ENCODE data around the gene NUDT16L1.

The NUDT16L1 gene

GRCh38 chr16:4700997-4701743, 7.8 kb downstream of the NUDT16L1 start:
- DNase-seq (ENCODE audit: low spot score) = no peak
- no peaks in the 10 kb centered on the region for H3K27me3 Mint-ChIP-seq (ENCODE audit: low read depth)

GRCh38 chr16:4701791-4702465, 8.6 kb downstream of the NUDT16L1 start:
- Mint-ChIP-seq H3K27me3 (ENCODE audit: low read depth) (no peaks in the 10 kb centered on the region), H3K36me3 (ENCODE audit: low read depth) (peaks cover 5% of the 10 kb centered on the region), H3K4me3 (no peak overlapping the region), H3K27ac (no peak overlapping the region), H3K4me1 (ENCODE audit: low read depth) (no peaks in the 10 kb centered on the region), H3K9me3 (no peaks in the 10 kb centered on the region)
- no peak for DNase-seq (ENCODE audit: low spot score)

More at GRCh38 chr16:4700997-4701743, 7.8 kb downstream of the NUDT16L1 start:
- Mint-ChIP-seq H3K9me3 (no peaks in the 10 kb centered on the region), H3K27ac (no peak overlapping the region), H3K4me1 (ENCODE audit: low read depth) (no peaks in the 10 kb centered on the region), H3K36me3 (ENCODE audit: low read depth) (peaks cover 4% of the 10 kb centered on the region), H3K4me3 (no peak overlapping the region)

GRCh38 chr16:4702466-4702808, 9.1 kb downstream of the NUDT16L1 start:
- H3K36me3 Mint-ChIP-seq (ENCODE audit: low read depth) = peaks cover 5% of the 10 kb centered on the region
- H3K27me3 Mint-ChIP-seq (ENCODE audit: low read depth) = no peaks in the 10 kb centered on the region
- H3K9me3 Mint-ChIP-seq = no peaks in the 10 kb centered on the region
- DNase-seq (ENCODE audit: low spot score) = no peak
- H3K4me1 Mint-ChIP-seq (ENCODE audit: low read depth) = no peaks in the 10 kb centered on the region
- H3K27ac Mint-ChIP-seq = no peak overlapping the region
- H3K4me3 Mint-ChIP-seq = no peak overlapping the region

GRCh38 chr16:4703906-4704305, 10.5 kb downstream of the NUDT16L1 start:
- H3K27me3 Mint-ChIP-seq (ENCODE audit: low read depth) = no peaks in the 10 kb centered on the region
- DNase-seq (ENCODE audit: low spot score) = no peak
- peaks cover 5% of the 10 kb centered on the region for H3K36me3 Mint-ChIP-seq (ENCODE audit: low read depth)
- no peaks in the 10 kb centered on the region for H3K9me3 Mint-ChIP-seq
- no peaks in the 10 kb centered on the region for H3K4me1 Mint-ChIP-seq (ENCODE audit: low read depth)
- no peak overlapping the region for H3K27ac Mint-ChIP-seq
- no peak overlapping the region for H3K4me3 Mint-ChIP-seq

- Mint-ChIP-seq H3K36me3 (ENCODE audit: low read depth) (peaks cover 5% of the 10 kb centered on the region), H3K9me3 (no peaks in the 10 kb centered on the region)
Measured at GRCh38 chr16:4704491-4704890, 11.1 kb downstream of the NUDT16L1 start.

GRCh38 chr16:4704913-4705312, 11.6 kb downstream of the NUDT16L1 start:
- Mint-ChIP-seq H3K9me3 (no peaks in the 10 kb centered on the region), H3K4me1 (ENCODE audit: low read depth) (no peaks in the 10 kb centered on the region), H3K36me3 (ENCODE audit: low read depth) (peaks cover 2% of the 10 kb centered on the region), H3K27me3 (ENCODE audit: low read depth) (no peaks in the 10 kb centered on the region), H3K4me3 (no peak overlapping the region), H3K27ac (peak overlapping the region; percentile 31)
- DNase-seq (ENCODE audit: low spot score) = no peak

More at GRCh38 chr16:4704491-4704890, 11.1 kb downstream of the NUDT16L1 start:
- Mint-ChIP-seq H3K4me3 (no peak overlapping the region), H3K27ac (no peak overlapping the region), H3K27me3 (ENCODE audit: low read depth) (no peaks in the 10 kb centered on the region), H3K4me1 (ENCODE audit: low read depth) (no peaks in the 10 kb centered on the region)
- DNase-seq (ENCODE audit: low spot score) = no peak

- no peaks in the 10 kb centered on the region for H3K4me1 Mint-ChIP-seq (ENCODE audit: low read depth)
- no peaks in the 10 kb centered on the region for H3K27me3 Mint-ChIP-seq (ENCODE audit: low read depth)
- no peak for DNase-seq (ENCODE audit: low spot score)
- H3K9me3 Mint-ChIP-seq = no peaks in the 10 kb centered on the region
- H3K4me3 Mint-ChIP-seq = no peak overlapping the region
- H3K27ac Mint-ChIP-seq = peak overlapping the region; percentile 6
- H3K36me3 Mint-ChIP-seq (ENCODE audit: low read depth) = peaks cover 4% of the 10 kb centered on the region
Measured at GRCh38 chr16:4706871-4707270, 13.5 kb downstream of the NUDT16L1 start.

- no peaks in the 10 kb centered on the region for H3K9me3 Mint-ChIP-seq
- H3K4me1 Mint-ChIP-seq (ENCODE audit: low read depth) = no peaks in the 10 kb centered on the region
- no peak overlapping the region for H3K4me3 Mint-ChIP-seq
- H3K36me3 Mint-ChIP-seq (ENCODE audit: low read depth) = peaks cover 4% of the 10 kb centered on the region
- no peak overlapping the region for H3K27ac Mint-ChIP-seq
- no peaks in the 10 kb centered on the region for H3K27me3 Mint-ChIP-seq (ENCODE audit: low read depth)
- DNase-seq (ENCODE audit: low spot score) = no peak
Measured at GRCh38 chr16:4709481-4709880, 16.1 kb downstream of the NUDT16L1 start.

- peaks cover 2% of the 10 kb centered on the region for H3K36me3 Mint-ChIP-seq (ENCODE audit: low read depth)
Measured at GRCh38 chr16:4713663-4714501, 20.5 kb downstream of the NUDT16L1 start.

GRCh38 chr16:4714996-4715395, 21.6 kb downstream of the NUDT16L1 start:
- no peak for DNase-seq (ENCODE audit: low spot score)
- no peaks in the 10 kb centered on the region for H3K27me3 Mint-ChIP-seq (ENCODE audit: low read depth)
- H3K4me3 Mint-ChIP-seq = no peak overlapping the region
- H3K27ac Mint-ChIP-seq = no peak overlapping the region
- H3K4me1 Mint-ChIP-seq (ENCODE audit: low read depth) = no peaks in the 10 kb centered on the region
- peaks cover 2% of the 10 kb centered on the region for H3K36me3 Mint-ChIP-seq (ENCODE audit: low read depth)
- no peaks in the 10 kb centered on the region for H3K9me3 Mint-ChIP-seq

More at GRCh38 chr16:4713663-4714501, 20.5 kb downstream of the NUDT16L1 start:
- H3K27ac Mint-ChIP-seq = no peak overlapping the region
- DNase-seq (ENCODE audit: low spot score) = no peak
- no peaks in the 10 kb centered on the region for H3K27me3 Mint-ChIP-seq (ENCODE audit: low read depth)
- no peaks in the 10 kb centered on the region for H3K9me3 Mint-ChIP-seq
- no peaks in the 10 kb centered on the region for H3K4me1 Mint-ChIP-seq (ENCODE audit: low read depth)
- no peak overlapping the region for H3K4me3 Mint-ChIP-seq

- H3K36me3 Mint-ChIP-seq (ENCODE audit: low read depth) = no peaks in the 10 kb centered on the region
- no peaks in the 10 kb centered on the region for H3K27me3 Mint-ChIP-seq (ENCODE audit: low read depth)
- H3K27ac Mint-ChIP-seq = no peak overlapping the region
- no peaks in the 10 kb centered on the region for H3K4me1 Mint-ChIP-seq (ENCODE audit: low read depth)
- no peak overlapping the region for H3K4me3 Mint-ChIP-seq
- H3K9me3 Mint-ChIP-seq = no peaks in the 10 kb centered on the region
- no peak for DNase-seq (ENCODE audit: low spot score)
Measured at GRCh38 chr16:4718466-4718865, 25.1 kb downstream of the NUDT16L1 start.

GRCh38 chr16:4723071-4723767, 29.9 kb downstream of the NUDT16L1 start:
- H3K9me3 Mint-ChIP-seq = no peaks in the 10 kb centered on the region
- no peaks in the 10 kb centered on the region for H3K4me1 Mint-ChIP-seq (ENCODE audit: low read depth)
- H3K4me3 Mint-ChIP-seq = no peak overlapping the region
- no peak for DNase-seq (ENCODE audit: low spot score)
- H3K27ac Mint-ChIP-seq = no peak overlapping the region
- H3K27me3 Mint-ChIP-seq (ENCODE audit: low read depth) = no peaks in the 10 kb centered on the region
- no peaks in the 10 kb centered on the region for H3K36me3 Mint-ChIP-seq (ENCODE audit: low read depth)

- Mint-ChIP-seq H3K27ac (no peak overlapping the region), H3K27me3 (ENCODE audit: low read depth) (no peaks in the 10 kb centered on the region)
Measured at GRCh38 chr16:4724661-4725270, 31.4 kb downstream of the NUDT16L1 start.

More at GRCh38 chr16:4724661-4725270, 31.4 kb downstream of the NUDT16L1 start:
- Mint-ChIP-seq H3K36me3 (ENCODE audit: low read depth) (peaks cover 1% of the 10 kb centered on the region), H3K4me1 (ENCODE audit: low read depth) (no peaks in the 10 kb centered on the region), H3K4me3 (no peak overlapping the region), H3K9me3 (no peaks in the 10 kb centered on the region)
- no peak for DNase-seq (ENCODE audit: low spot score)

Data from T-helper 2 cell treated with Interferon-gamma antibody and Interleukin-4, amounts not matched to agents 5 μg/mL and 100 μg/mL, for 36 hours (primary cell).